K562 (cell line): ENCODE results near the gene SCARF2. TPM values are rescaled to one million over a fixed set of nuclear protein-coding genes. Genes with fewer than 3 reads are reported as not detected.
A peak's percentile ranks its signal among the peaks of the same experiment; 100 is the strongest.

Source experiments
- ARID3B ChIP-seq: fragments of 250-450 bp; sonication (Bioruptor Pico); IDR thresholded peaks from 2 replicates; pipeline ENCODE4 v1.4.0; 2020; ENCODE audit warnings: borderline replicate concordance
- CBX3 ChIP-seq, 2 experiments: IDR thresholded peaks; 1 replicate in 1 of 2; 2 replicates in 1 of 2; pipeline ENCODE4 v1.6.1; 2012; ENCODE audit warnings: inconsistent platforms in 2 of 2, low read length in 2 of 2, borderline replicate concordance in 1 of 2, control low read depth in 1 of 2
- JUN ChIP-seq, 2 experiments: sonication (generic) in 1 of 2; formaldehyde crosslinking in 1 of 2; IDR thresholded peaks; 2 replicates each; pipeline versions ENCODE4 v1.6.1 to v1.8.0; 2012 to 2022; ENCODE audit warnings: borderline replicate concordance in 2 of 2, mild to moderate bottlenecking in 2 of 2, improper control_type of control experiment in 1 of 2, low read depth in 1 of 2, low read length in 1 of 2, missing genetic modification reagents in 1 of 2
- MEF2A ChIP-seq: IDR thresholded peaks from 2 replicates; pipeline ENCODE4 v1.6.1; 2011; ENCODE audit warnings: low read depth, mild to moderate bottlenecking, low read length, moderate library complexity; ENCODE audit not compliant: control insufficient read depth
- MEF2D ChIP-seq: conservative IDR thresholded peaks from 2 replicates; pipeline ENCODE4 v1.6.1; 2016; ENCODE audit warnings: low read depth, missing genetic modification characterization, missing compliant biosample characterization
- MXI1 ChIP-seq: IDR thresholded peaks from 2 replicates; pipeline ENCODE4 v1.6.1; 2011; ENCODE audit warnings: low read depth, mild to moderate bottlenecking, improper control_type of control experiment, low read length
- NFATC3 ChIP-seq: fragments of 450-650 bp; IDR thresholded peaks from 2 replicates; pipeline ENCODE4 v1.6.1; 2017; ENCODE audit warnings: mild to moderate bottlenecking
- NR4A1 ChIP-seq, 2 experiments: fragments of 250-450 bp in 1 of 2; fragments of 450-650 bp in 1 of 2; sonication (Bioruptor Pico) in 1 of 2; IDR thresholded peaks; 2 replicates each; pipeline versions ENCODE4 v1.4.0 to v1.6.1; 2016 to 2020; ENCODE audit warnings: mild to moderate bottlenecking in 2 of 2, missing compliant biosample characterization in 1 of 2, missing genetic modification characterization in 1 of 2, moderate library complexity in 1 of 2
- PCBP2 ChIP-seq: fragments of 200-400 bp; formaldehyde crosslinking; IDR thresholded peaks from 2 replicates; pipeline ENCODE4 v1.6.1; 2018; ENCODE audit warnings: low read length, low read depth, mild to moderate bottlenecking, moderate library complexity; ENCODE audit not compliant: poor library complexity, severe bottlenecking
- PHF8 ChIP-seq: fragments of 200-600 bp; sonication (generic); IDR thresholded peaks from 2 replicates; pipeline ENCODE4 v1.6.1; 2012; ENCODE audit warnings: mixed run types, mild to moderate bottlenecking, inconsistent platforms, low read length, moderate library complexity, borderline replicate concordance
- TGIF2 ChIP-seq: sonication (generic); formaldehyde crosslinking; IDR thresholded peaks from 2 replicates; pipeline ENCODE4 v1.8.1; 2022; ENCODE audit warnings: mild to moderate bottlenecking, missing genetic modification reagents, moderate library complexity
- XRCC3 ChIP-seq: fragments of 450-650 bp; IDR thresholded peaks from 2 replicates; pipeline ENCODE4 v1.6.1; 2017; ENCODE audit warnings: mild to moderate bottlenecking, moderate library complexity
- ZBTB49 ChIP-seq: sonication (generic); formaldehyde crosslinking; IDR thresholded peaks from 2 replicates; pipeline ENCODE4 v1.8.0; 2022; ENCODE audit warnings: missing genetic modification reagents, mild to moderate bottlenecking, borderline replicate concordance
- ZNF174 ChIP-seq: fragments of 250-450 bp; sonication (Bioruptor Pico); IDR thresholded peaks from 2 replicates; pipeline ENCODE4 v1.4.0; 2020; ENCODE audit warnings: mild to moderate bottlenecking
- ZNF212 ChIP-seq: fragments of 450-650 bp; formaldehyde crosslinking; IDR thresholded peaks from 2 replicates; pipeline ENCODE4 v1.4.0; 2020; ENCODE audit warnings: mild to moderate bottlenecking
- ZNF408 ChIP-seq: fragments of 250-450 bp; sonication (Bioruptor Pico); IDR thresholded peaks from 2 replicates; pipeline ENCODE4 v1.4.0; 2020; ENCODE audit warnings: low read depth, mild to moderate bottlenecking, moderate library complexity
- polyA plus RNA-seq, 8 experiments: library from polyadenylated mRNA; depleted of rRNA in 4 of 8; stranded (reverse) in 5 of 8; unstranded in 3 of 8; fragments of >200 nt; fragmentation: Nextera tagmentation in 2 of 8; fragmentation: Illumina TruSeq in 1 of 8; extraction: Ambion mirVana in 2 of 8; extraction: Trizol in 1 of 8; gene quantifications; 2 replicates each; pipeline versions ENCODE4 v1.2.1 to v1.2.3, GENCODE V29; 2011 to 2014; ENCODE audit warnings: inconsistent platforms in 1 of 8, missing spikeins in 1 of 8
- total RNA-seq, 7 experiments: library from RNA; depleted of rRNA in 6 of 7; stranded (reverse); fragments of >200 nt in 6 of 7; fragmentation: Illumina TruSeq in 2 of 7; extraction: Trizol in 2 of 7; gene quantifications; 2 replicates each; pipeline versions ENCODE4 v1.2.1 to v1.2.3, GENCODE V29; 2011 to 2021; ENCODE audit warnings: low replicate concordance in 1 of 7

Gene SCARF2
- total and polyA plus RNA-seq, 9 of the 15 experiments (the other 6 are each of a cell fraction or from before 2014, with no cell fraction given), result 0.06 to 0.32 (median 0.21) TPM; not detected in 5

GRCh38 chr22:20424932-20425565 is 12.6 kb downstream of the SCARF2 start (continued):
- TF ChIP-seq NR4A1 (CRISPR knock-in tag; IDR thresholded peaks at IDR 0.05), result peak; percentile 22; the same call in 1 of the 2 replicates
- no peak for TF ChIP-seq NR4A1 (tag; IDR thresholded peaks at IDR 0.05)
- TF ChIP-seq MXI1, result no peak
- TF ChIP-seq XRCC3, result no peak
- no peak for TF ChIP-seq PHF8
- no peak for TF ChIP-seq MEF2A
- TF ChIP-seq TGIF2 (CRISPR knock-in tag), result no peak
- no peak for TF ChIP-seq ZNF408 (CRISPR knock-in tag)
- TF ChIP-seq CBX3 (IDR thresholded peaks at IDR 0.05; ENCODE audit: borderline replicate concordance in 1 of 2, low read length in 2 of 2), result peak in 1 of 2 experiments; percentile 44; a peak in 1 of 3 replicates
- no peak for TF ChIP-seq ZNF174 (CRISPR knock-in tag)
- no peak for TF ChIP-seq NFATC3
- TF ChIP-seq JUN (IDR thresholded peaks at IDR 0.05; ENCODE audit: borderline replicate concordance, low read depth, low read length), result no peak
- no peak for TF ChIP-seq JUN (CRISPR knock-in tag; IDR thresholded peaks at IDR 0.05; ENCODE audit: borderline replicate concordance)
- no peak for TF ChIP-seq ZNF212
- no peak for TF ChIP-seq PCBP2
- no peak for TF ChIP-seq ZBTB49 (CRISPR knock-in tag)
- TF ChIP-seq ARID3B (CRISPR knock-in tag), result no peak
- no peak for TF ChIP-seq MEF2D (tag)
